ENCODE results near the gene MOB3A. TPM values are rescaled to one million over a fixed set of nuclear protein-coding genes. Genes with fewer than 3 reads are reported as not detected.

MOB3A gene
- total and polyA plus RNA-seq, 2 of the 13 experiments (the other 11 are each of a cell fraction or from before 2014, with no cell fraction given) = 3.5 to 17.8 TPM

DNA sequence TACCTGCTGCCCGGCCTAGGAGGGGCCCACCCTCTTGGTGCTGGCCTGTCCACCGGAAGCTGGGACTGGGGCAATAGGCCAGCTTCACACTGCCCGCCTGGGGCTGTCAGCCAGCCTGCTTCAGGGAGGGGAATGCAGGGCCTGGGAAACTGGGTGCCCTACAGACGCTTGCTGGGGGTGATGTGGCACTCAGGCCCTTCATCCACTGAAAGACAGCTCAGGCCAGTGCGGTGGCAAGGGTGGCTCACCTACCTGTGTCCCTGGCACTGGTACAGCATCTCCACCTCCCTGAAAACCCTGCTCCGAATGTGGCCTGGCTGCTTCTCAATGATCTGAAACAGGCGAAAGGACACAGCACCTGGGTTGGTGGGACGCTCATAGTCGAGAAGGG is 52.9 kb downstream of the MOB3A start:
- ATAC-seq = no peak

More for the DNA sequence above, 52.9 kb downstream of the MOB3A start:
- BruUV-seq (replicated peaks) = no TSS peak
- no peak for FAIRE-seq
- Histone ChIP-seq H3K79me2 (ENCODE audit: insufficient read depth, low read length) (peaks cover 10% of the 10 kb centered on the region), H3K9me3 (ENCODE audit: low read length) (no peaks in the 10 kb centered on the region), H3K36me3 (replicated peaks in 1 of 2; ENCODE audit: control insufficient read depth in 1 of 2, insufficient read depth in 2 of 2, low read length in 2 of 2) (peaks cover 21 to 60% of the 10 kb centered on the region in 2 experiments), H3K4me2 (ENCODE audit: low read depth, low read length) (no peak overlapping the region), H3K27ac (ENCODE audit: extremely low read length, insufficient read depth, low read length) (no peak overlapping the region), H3K9ac (ENCODE audit: insufficient read depth, low read depth, low read length) (no peak overlapping the region), H3K27me3 (ENCODE audit: control insufficient read depth in 1 of 2, insufficient read depth in 2 of 2, low read length in 2 of 2) (no peaks in the 10 kb centered on the region), H3K4me3 (replicated peaks in 1 of 3; ENCODE audit: insufficient read depth in 1 of 3, low read depth in 2 of 3, low read length in 3 of 3) (no peak overlapping the region), H2AFZ (ENCODE audit: low read length) (no peak overlapping the region), H4K20me1 (ENCODE audit: insufficient read depth, low read length) (peaks cover 24% of the 10 kb centered on the region; the same call in 1 of the 2 replicates), H3K4me1 (ENCODE audit: insufficient read depth, low read length) (peaks cover 16% of the 10 kb centered on the region)
- WGBS (ENCODE audit: low lambda C conversion rate) = 95% methylated on average over 4 of the region's 9 CpGs
- intact Hi-C loops (cut with micrococcal nuclease; ENCODE audit: unreplicated experiment) (no loop called here), in situ Hi-C loops (cut with HindIII; ENCODE audit: extremely low pct_ligation_motif_present, low pct_unique_long_range_greater_than_20kb) (no loop called here)
- TF ChIP-seq, protein P1, sequence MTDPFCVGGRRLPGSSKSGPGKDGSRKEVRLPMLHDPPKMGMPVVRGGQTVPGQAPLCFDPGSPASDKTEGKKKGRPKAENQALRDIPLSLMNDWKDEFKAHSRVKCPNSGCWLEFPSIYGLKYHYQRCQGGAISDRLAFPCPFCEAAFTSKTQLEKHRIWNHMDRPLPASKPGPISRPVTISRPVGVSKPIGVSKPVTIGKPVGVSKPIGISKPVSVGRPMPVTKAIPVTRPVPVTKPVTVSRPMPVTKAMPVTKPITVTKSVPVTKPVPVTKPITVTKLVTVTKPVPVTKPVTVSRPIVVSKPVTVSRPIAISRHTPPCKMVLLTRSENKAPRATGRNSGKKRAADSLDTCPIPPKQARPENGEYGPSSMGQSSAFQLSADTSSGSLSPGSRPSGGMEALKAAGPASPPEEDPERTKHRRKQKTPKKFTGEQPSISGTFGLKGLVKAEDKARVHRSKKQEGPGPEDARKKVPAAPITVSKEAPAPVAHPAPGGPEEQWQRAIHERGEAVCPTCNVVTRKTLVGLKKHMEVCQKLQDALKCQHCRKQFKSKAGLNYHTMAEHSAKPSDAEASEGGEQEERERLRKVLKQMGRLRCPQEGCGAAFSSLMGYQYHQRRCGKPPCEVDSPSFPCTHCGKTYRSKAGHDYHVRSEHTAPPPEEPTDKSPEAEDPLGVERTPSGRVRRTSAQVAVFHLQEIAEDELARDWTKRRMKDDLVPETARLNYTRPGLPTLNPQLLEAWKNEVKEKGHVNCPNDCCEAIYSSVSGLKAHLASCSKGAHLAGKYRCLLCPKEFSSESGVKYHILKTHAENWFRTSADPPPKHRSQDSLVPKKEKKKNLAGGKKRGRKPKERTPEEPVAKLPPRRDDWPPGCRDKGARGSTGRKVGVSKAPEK (CRISPR knock-in tag; IDR thresholded peaks at IDR 0.05; ENCODE audit: borderline replicate concordance) = no peak
- no peak for TF ChIP-seq ZNF331 (CRISPR knock-in tag; IDR thresholded peaks at IDR 0.05)
- no peak for TF ChIP-seq ZNF780A (CRISPR knock-in tag; IDR thresholded peaks at IDR 0.05)
- no peak for TF ChIP-seq PCBP2 (optimal IDR thresholded peaks at IDR 0.05; ENCODE audit: low read depth, low read length, poor library complexity, severe bottlenecking)
- no peak for TF ChIP-seq SPEN (CRISPR knock-in tag; IDR thresholded peaks at IDR 0.05; ENCODE audit: low read depth)
- no peak for TF ChIP-seq ZNF136 (CRISPR knock-in tag; IDR thresholded peaks at IDR 0.05; ENCODE audit: low read depth)
- TF ChIP-seq ZBTB1 (CRISPR knock-in tag; IDR thresholded peaks at IDR 0.05; ENCODE audit: borderline replicate concordance) = no peak
- TF ChIP-seq, protein P2, sequence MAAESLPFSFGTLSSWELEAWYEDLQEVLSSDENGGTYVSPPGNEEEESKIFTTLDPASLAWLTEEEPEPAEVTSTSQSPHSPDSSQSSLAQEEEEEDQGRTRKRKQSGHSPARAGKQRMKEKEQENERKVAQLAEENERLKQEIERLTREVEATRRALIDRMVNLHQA (CRISPR knock-in tag; IDR thresholded peaks at IDR 0.05) = no peak
- no peak for TF ChIP-seq HCFC1 (IDR thresholded peaks at IDR 0.05; ENCODE audit: low read depth, low read length)
- TF ChIP-seq ZNF619 (CRISPR knock-in tag; IDR thresholded peaks at IDR 0.05) = no peak
- TF ChIP-seq, protein P3, sequence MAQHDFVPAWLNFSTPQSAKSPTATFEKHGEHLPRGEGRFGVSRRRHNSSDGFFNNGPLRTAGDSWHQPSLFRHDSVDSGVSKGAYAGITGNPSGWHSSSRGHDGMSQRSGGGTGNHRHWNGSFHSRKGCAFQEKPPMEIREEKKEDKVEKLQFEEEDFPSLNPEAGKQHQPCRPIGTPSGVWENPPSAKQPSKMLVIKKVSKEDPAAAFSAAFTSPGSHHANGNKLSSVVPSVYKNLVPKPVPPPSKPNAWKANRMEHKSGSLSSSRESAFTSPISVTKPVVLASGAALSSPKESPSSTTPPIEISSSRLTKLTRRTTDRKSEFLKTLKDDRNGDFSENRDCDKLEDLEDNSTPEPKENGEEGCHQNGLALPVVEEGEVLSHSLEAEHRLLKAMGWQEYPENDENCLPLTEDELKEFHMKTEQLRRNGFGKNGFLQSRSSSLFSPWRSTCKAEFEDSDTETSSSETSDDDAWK (CRISPR knock-in tag; IDR thresholded peaks at IDR 0.05) = no peak
- TF ChIP-seq CHCHD3 (CRISPR knock-in tag; IDR thresholded peaks at IDR 0.05) = no peak
- TF ChIP-seq KDM6A (CRISPR knock-in tag; IDR thresholded peaks at IDR 0.05; ENCODE audit: low read depth) = no peak
- TF ChIP-seq HDAC6 (IDR thresholded peaks at IDR 0.05; ENCODE audit: low read depth, low read length) = no peak
- no peak for TF ChIP-seq SMAD3 (CRISPR knock-in tag; IDR thresholded peaks at IDR 0.05)
- TF ChIP-seq HDAC2 (CRISPR knock-in tag; IDR thresholded peaks at IDR 0.05) = no peak
- TF ChIP-seq REPIN1 (CRISPR knock-in tag; IDR thresholded peaks at IDR 0.05; ENCODE audit: borderline replicate concordance, low read depth) = no peak
- TF ChIP-seq, protein P4, sequence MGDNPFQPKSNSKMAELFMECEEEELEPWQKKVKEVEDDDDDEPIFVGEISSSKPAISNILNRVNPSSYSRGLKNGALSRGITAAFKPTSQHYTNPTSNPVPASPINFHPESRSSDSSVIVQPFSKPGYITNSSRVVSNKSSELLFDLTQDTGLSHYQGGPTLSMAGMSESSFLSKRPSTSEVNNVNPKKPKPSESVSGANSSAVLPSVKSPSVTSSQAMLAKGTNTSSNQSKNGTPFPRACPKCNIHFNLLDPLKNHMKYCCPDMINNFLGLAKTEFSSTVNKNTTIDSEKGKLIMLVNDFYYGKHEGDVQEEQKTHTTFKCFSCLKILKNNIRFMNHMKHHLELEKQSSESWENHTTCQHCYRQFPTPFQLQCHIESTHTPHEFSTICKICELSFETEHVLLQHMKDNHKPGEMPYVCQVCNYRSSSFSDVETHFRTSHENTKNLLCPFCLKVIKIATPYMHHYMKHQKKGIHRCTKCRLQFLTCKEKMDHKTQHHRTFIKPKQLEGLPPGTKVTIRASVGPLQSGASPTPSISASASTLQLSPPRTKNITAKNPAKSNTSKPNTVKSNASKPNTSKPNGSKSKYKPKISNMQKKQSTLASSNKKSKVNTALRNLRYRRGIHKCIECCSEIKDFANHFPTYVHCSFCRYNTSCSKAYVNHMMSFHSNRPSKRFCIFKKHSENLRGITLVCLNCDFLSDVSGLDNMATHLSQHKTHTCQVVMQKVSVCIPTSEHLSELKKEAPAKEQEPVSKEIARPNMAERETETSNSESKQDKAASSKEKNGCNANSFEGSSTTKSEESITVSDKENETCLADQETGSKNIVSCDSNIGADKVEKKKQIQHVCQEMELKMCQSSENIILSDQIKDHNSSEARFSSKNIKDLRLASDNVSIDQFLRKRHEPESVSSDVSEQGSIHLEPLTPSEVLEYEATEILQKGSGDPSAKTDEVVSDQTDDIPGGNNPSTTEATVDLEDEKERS (CRISPR knock-in tag; IDR thresholded peaks at IDR 0.05) = no peak
- ChIA-PET POLR2A (interaction anchor here (1.1 to 1.2 kb wide), 2 partner anchors 8 to 16 kb away, joined by 3 to 4 read pairs; no protein-coding TSS in a partner anchor), CTCF (ENCODE audit: low intra/inter-chr PET ratio, low total read pairs) (no interaction called here)
- DNase-seq (ENCODE audit: low spot score) = no peak

All from HepG2 (cell line).